Measurements from ENCODE around the gene ANGEL2.

Gene ANGEL2

GRCh38 chr1:212987702-212988322 is 27.9 kb downstream of the ANGEL2 start:
- TF ChIP-seq YY1 (IDR thresholded peaks at IDR 0.05; ENCODE audit: insufficient read depth, insufficient read length) = no peak
- TF ChIP-seq ZNF274 (IDR thresholded peaks at IDR 0.05; ENCODE audit: low read depth, low read length) = no peak
- no peak for TF ChIP-seq SUZ12 (IDR thresholded peaks at IDR 0.05; ENCODE audit: extremely low read depth, insufficient read depth, insufficient read length)
- Histone ChIP-seq H3K9me3 (ENCODE audit: insufficient read depth, low read length) (no peaks in the 10 kb centered on the region), H3K27me3 (ENCODE audit: insufficient read depth, insufficient read length) (no peaks in the 10 kb centered on the region), H3K4me1 (ENCODE audit: insufficient read depth, insufficient read length) (no peaks in the 10 kb centered on the region), H3K36me3 (ENCODE audit: insufficient read depth, insufficient read length, low read length) (peaks cover 49% of the 10 kb centered on the region), H3K4me3 (ENCODE audit: insufficient read length, low read depth) (no peak overlapping the region), H3K9ac (ENCODE audit: insufficient read length, low read depth) (no peak overlapping the region)
- no peak for DNase-seq (ENCODE audit: low read depth, low spot score)

- Histone ChIP-seq H3K9ac (ENCODE audit: insufficient read length, low read depth) (no peak overlapping the region), H3K9me3 (ENCODE audit: insufficient read depth, low read length) (no peaks in the 10 kb centered on the region), H3K36me3 (ENCODE audit: insufficient read depth, insufficient read length, low read length) (peaks cover 46% of the 10 kb centered on the region), H3K4me3 (ENCODE audit: insufficient read length, low read depth) (no peak overlapping the region), H3K27me3 (ENCODE audit: insufficient read depth, insufficient read length) (no peaks in the 10 kb centered on the region), H3K4me1 (ENCODE audit: insufficient read depth, insufficient read length) (peaks cover 6% of the 10 kb centered on the region)
- no peak for TF ChIP-seq YY1 (IDR thresholded peaks at IDR 0.05; ENCODE audit: insufficient read depth, insufficient read length)
- no peak for TF ChIP-seq ZNF274 (IDR thresholded peaks at IDR 0.05; ENCODE audit: low read depth, low read length)
- no peak for TF ChIP-seq SUZ12 (IDR thresholded peaks at IDR 0.05; ENCODE audit: extremely low read depth, insufficient read depth, insufficient read length)
- no peak for DNase-seq (ENCODE audit: low read depth, low spot score)
Measured at GRCh38 chr1:212986551-212986950, 29.1 kb downstream of the ANGEL2 start.

DNA sequence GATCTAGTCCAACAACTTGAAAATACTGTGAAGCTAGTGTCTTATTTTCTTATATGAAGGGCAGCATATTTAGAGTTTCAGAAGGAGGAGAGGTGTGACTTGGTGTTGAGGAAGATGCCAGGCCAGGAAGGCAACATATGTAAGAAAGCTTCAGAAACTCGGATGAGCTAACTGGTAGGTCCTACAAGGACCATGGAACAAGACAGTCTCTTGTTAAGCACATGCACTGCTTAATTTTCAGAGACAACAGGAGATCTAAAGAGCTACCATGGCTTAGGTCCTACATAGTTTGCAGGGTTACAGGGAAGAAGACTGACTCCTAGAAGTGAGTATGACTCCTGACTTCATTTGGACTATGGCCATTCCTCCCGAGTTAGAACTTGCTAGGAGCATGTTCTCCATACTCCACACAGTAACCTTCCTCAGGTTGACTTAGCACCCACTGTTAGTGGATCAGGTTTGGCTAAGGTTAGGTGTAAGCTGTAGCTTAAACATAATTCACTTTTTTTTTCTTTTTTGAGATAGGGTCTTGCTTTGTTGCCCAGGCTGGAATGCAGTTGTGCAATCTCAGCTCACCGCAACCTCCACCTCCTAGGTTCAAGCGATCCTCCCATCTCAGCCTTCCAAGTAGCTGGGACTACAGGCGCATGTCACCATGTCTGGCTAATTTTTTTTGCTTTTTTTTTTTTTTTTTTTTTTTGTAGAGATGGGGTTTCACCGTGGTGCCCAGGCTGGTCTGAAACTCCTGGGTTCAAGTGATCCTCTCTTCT is 31.0 kb downstream of the ANGEL2 start:
- H3K36me3 ChIP-seq (ENCODE audit: insufficient read depth, insufficient read length, low read length) = peaks cover 50% of the 10 kb centered on the region
- no peak for DNase-seq (ENCODE audit: low read depth, low spot score)

DNA sequence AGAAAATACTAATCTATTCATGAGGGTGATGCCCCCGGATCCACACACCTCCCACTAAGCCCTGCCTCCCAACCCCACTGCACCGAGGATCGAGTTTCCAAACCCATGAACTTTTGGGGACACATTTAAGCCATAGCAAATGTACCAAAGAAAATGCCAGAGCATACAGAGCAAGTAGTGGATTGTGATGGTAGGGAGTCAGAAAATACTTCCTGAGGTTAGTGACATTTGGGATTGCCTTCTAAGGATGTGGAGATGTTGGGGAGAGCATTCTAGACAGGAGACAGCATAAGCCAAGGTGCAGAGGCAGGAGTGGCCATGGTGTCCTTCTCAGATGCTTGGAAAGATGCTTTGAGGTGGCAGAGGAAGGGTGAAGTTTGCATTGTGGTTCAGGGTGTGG is 32.2 kb downstream of the ANGEL2 start:
- no peaks in the 10 kb centered on the region for H3K9me3 ChIP-seq (ENCODE audit: insufficient read depth, low read length)
- peaks cover 12% of the 10 kb centered on the region for H3K4me1 ChIP-seq (ENCODE audit: insufficient read depth, insufficient read length)
- TF ChIP-seq ZNF274 (IDR thresholded peaks at IDR 0.05; ENCODE audit: low read depth, low read length) (no peak), YY1 (IDR thresholded peaks at IDR 0.05; ENCODE audit: insufficient read depth, insufficient read length) (no peak), SUZ12 (IDR thresholded peaks at IDR 0.05; ENCODE audit: extremely low read depth, insufficient read depth, insufficient read length) (no peak)
- H3K36me3 ChIP-seq (ENCODE audit: insufficient read depth, insufficient read length, low read length) = peaks cover 53% of the 10 kb centered on the region
- H3K9ac ChIP-seq (ENCODE audit: insufficient read length, low read depth) = no peak overlapping the region
- DNase-seq (ENCODE audit: low read depth, low spot score) = no peak
- H3K27me3 ChIP-seq (ENCODE audit: insufficient read depth, insufficient read length) = no peaks in the 10 kb centered on the region
- no peak overlapping the region for H3K4me3 ChIP-seq (ENCODE audit: insufficient read length, low read depth)

More for the DNA sequence above, 31.0 kb downstream of the ANGEL2 start:
- H3K4me1 ChIP-seq (ENCODE audit: insufficient read depth, insufficient read length) = peaks cover 12% of the 10 kb centered on the region
- TF ChIP-seq SUZ12 (IDR thresholded peaks at IDR 0.05; ENCODE audit: extremely low read depth, insufficient read depth, insufficient read length) = no peak
- TF ChIP-seq YY1 (IDR thresholded peaks at IDR 0.05; ENCODE audit: insufficient read depth, insufficient read length) = no peak
- no peak for TF ChIP-seq ZNF274 (IDR thresholded peaks at IDR 0.05; ENCODE audit: low read depth, low read length)
- no peaks in the 10 kb centered on the region for H3K27me3 ChIP-seq (ENCODE audit: insufficient read depth, insufficient read length)
- H3K9ac ChIP-seq (ENCODE audit: insufficient read length, low read depth) = no peak overlapping the region
- H3K9me3 ChIP-seq (ENCODE audit: insufficient read depth, low read length) = no peaks in the 10 kb centered on the region
- H3K4me3 ChIP-seq (ENCODE audit: insufficient read length, low read depth) = no peak overlapping the region

- Histone ChIP-seq H3K27me3 (ENCODE audit: insufficient read depth, insufficient read length) (no peaks in the 10 kb centered on the region), H3K4me1 (ENCODE audit: insufficient read depth, insufficient read length) (peaks cover 12% of the 10 kb centered on the region), H3K4me3 (ENCODE audit: insufficient read length, low read depth) (no peak overlapping the region), H3K9me3 (ENCODE audit: insufficient read depth, low read length) (no peaks in the 10 kb centered on the region), H3K9ac (ENCODE audit: insufficient read length, low read depth) (no peak overlapping the region), H3K36me3 (ENCODE audit: insufficient read depth, insufficient read length, low read length) (peaks cover 59% of the 10 kb centered on the region)
- DNase-seq (ENCODE audit: low read depth, low spot score) = no peak
- TF ChIP-seq SUZ12 (IDR thresholded peaks at IDR 0.05; ENCODE audit: extremely low read depth, insufficient read depth, insufficient read length) (no peak), YY1 (IDR thresholded peaks at IDR 0.05; ENCODE audit: insufficient read depth, insufficient read length) (no peak), ZNF274 (IDR thresholded peaks at IDR 0.05; ENCODE audit: low read depth, low read length) (no peak)
Measured at GRCh38 chr1:212982430-212983152, 33.1 kb downstream of the ANGEL2 start.

DNA sequence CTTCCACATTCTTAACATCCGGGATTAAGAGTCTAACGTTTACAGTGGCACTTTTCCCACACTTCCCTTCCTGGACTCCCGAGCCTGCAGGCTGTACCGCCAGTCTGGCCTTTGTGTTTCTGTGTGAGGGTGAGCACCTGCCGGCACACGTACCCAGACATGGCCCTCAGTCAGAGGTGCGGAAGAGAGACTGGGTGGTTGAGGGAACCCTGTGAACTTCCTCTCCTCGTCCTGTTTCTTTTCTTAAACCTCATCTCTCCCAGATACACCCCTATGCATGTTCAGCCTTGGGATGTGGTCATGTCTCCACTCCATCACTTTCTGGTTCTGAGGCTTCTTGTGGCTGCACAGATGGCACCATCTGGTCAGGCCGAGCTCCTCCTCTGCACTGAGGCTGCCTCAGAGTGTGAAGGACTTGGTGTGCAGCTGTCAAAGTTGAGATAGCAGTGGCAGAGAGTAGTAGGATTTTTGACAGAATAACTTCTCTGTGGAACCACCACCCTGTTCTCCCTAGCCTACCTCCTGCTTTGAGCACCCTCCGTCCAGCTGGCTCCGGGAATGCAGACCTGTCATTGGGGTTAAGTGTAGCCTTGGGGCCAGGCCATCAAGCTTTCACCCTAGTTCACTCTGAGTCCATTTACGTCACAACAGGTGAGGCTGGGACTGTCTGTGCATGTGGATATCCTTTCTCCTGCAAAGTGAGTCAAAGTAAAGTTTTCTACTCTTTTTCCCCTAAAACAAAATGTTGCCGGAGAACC is 33.9 kb downstream of the ANGEL2 start:
- H3K27me3 ChIP-seq (ENCODE audit: insufficient read depth, insufficient read length) = no peaks in the 10 kb centered on the region

More for the DNA sequence above, 33.9 kb downstream of the ANGEL2 start:
- Histone ChIP-seq H3K9ac (ENCODE audit: insufficient read length, low read depth) (no peak overlapping the region), H3K36me3 (ENCODE audit: insufficient read depth, insufficient read length, low read length) (peaks cover 66% of the 10 kb centered on the region), H3K4me1 (ENCODE audit: insufficient read depth, insufficient read length) (peaks cover 12% of the 10 kb centered on the region), H3K4me3 (ENCODE audit: insufficient read length, low read depth) (no peak overlapping the region), H3K9me3 (ENCODE audit: insufficient read depth, low read length) (no peaks in the 10 kb centered on the region)
- DNase-seq (ENCODE audit: low read depth, low spot score) = peak; percentile 77
- TF ChIP-seq SUZ12 (IDR thresholded peaks at IDR 0.05; ENCODE audit: extremely low read depth, insufficient read depth, insufficient read length) (no peak), YY1 (IDR thresholded peaks at IDR 0.05; ENCODE audit: insufficient read depth, insufficient read length) (no peak), ZNF274 (IDR thresholded peaks at IDR 0.05; ENCODE audit: low read depth, low read length) (no peak)
